GM12892 (cell line): ENCODE data around the gene FAM186B.

ENCODE experiments used
- POLR2A ChIP-seq: IDR thresholded peaks from 2 replicates; pipeline ENCODE4 v1.6.1; 2011; ENCODE audit warnings: low read depth, low read length, control low read depth
- POLR2AphosphoS5 ChIP-seq: IDR thresholded peaks from 2 replicates; pipeline ENCODE4 v1.6.1; 2011; ENCODE audit warnings: low read depth, low read length, control low read depth

DNA sequence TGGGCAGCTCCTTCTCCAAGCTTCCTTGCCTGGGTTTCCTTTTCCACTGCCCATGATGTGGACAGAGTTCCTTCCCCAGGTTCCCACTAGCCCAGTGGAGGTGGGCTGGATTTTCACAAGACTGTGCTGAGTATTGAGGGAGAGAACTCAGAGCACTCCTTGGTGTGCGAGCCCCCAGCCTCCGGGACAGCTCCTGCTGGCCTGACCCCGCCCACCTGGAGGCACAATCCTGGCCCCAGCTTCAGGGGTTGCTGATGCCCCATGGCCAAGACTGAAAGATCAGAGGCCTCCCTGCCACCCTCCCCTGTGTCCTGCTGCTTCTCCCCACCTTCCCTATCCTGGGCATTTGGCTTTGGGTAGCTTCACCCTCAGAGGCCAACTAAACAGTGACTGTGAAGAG, 59.0 kb downstream of the FAM186B start:
- TF ChIP-seq POLR2AphosphoS5 (no peak), POLR2A (no peak)
